HG02870 (cell line): Measurements from ENCODE around the gene CDC45.

Experiments used
- ATAC-seq: cut with Tn5 transposase; IDR thresholded peaks from one replicate; pipeline ENCODE4 v1.9.1; 2021; ENCODE audit warnings: mild to moderate bottlenecking, moderate library complexity; ENCODE audit not compliant: unreplicated experiment

Gene CDC45

GRCh38 chr22:19447330-19448075 lies 32.2 kb upstream of the CDC45 start, which contains the start of gene C22orf39:
TSS of gene C22orf39 (minus strand) at chr22:19447711. CDS start at chr22:19447688, 23 bp downstream.
- ATAC-seq, result peak; percentile 77

GRCh38 chr22:19448076-19448607 lies 31.6 kb upstream of the CDC45 start:
- ATAC-seq, result no peak

- no peak for ATAC-seq
These were observed 30.8 kb upstream of the CDC45 start for GRCh38 chr22:19448739-19449421.

- no peak for ATAC-seq
These were observed 30.3 kb upstream of the CDC45 start for GRCh38 chr22:19449422-19449767.

- ATAC-seq, result no peak
These were observed 29.2 kb upstream of the CDC45 start for GRCh38 chr22:19450363-19451175.

GRCh38 chr22:19451570-19451969 lies 28.1 kb upstream of the CDC45 start:
- no peak for ATAC-seq

- ATAC-seq, result no peak
These were observed 26.0 kb upstream of the CDC45 start for GRCh38 chr22:19453718-19454117.

GRCh38 chr22:19454156-19454555 lies 25.6 kb upstream of the CDC45 start:
- no peak for ATAC-seq

GRCh38 chr22:19455033-19455432 lies 24.7 kb upstream of the CDC45 start:
- ATAC-seq, result no peak

- ATAC-seq, result no peak
These were observed 23.9 kb upstream of the CDC45 start for GRCh38 chr22:19455585-19456370.

GRCh38 chr22:19456541-19456940 lies 23.2 kb upstream of the CDC45 start:
- ATAC-seq, result no peak

- no peak for ATAC-seq
These were observed 21.8 kb upstream of the CDC45 start for GRCh38 chr22:19457828-19458428.

GRCh38 chr22:19460036-19460435 lies 19.7 kb upstream of the CDC45 start:
- no peak for ATAC-seq

GRCh38 chr22:19461506-19461905 lies 18.2 kb upstream of the CDC45 start:
- ATAC-seq, result no peak

GRCh38 chr22:19463008-19463407 lies 16.7 kb upstream of the CDC45 start:
- no peak for ATAC-seq

- ATAC-seq, result no peak
These were observed 15.9 kb upstream of the CDC45 start for GRCh38 chr22:19463491-19464469.

GRCh38 chr22:19464546-19464945 lies 15.2 kb upstream of the CDC45 start:
- ATAC-seq, result no peak

GRCh38 chr22:19464975-19465374 lies 14.7 kb upstream of the CDC45 start:
- no peak for ATAC-seq

GRCh38 chr22:19466126-19466716 lies 13.5 kb upstream of the CDC45 start:
- ATAC-seq, result no peak
